SU-DHL-6 (cell line): ENCODE results near the gene PHB1.

Source experiments
- CTCF ChIP-seq: fragments of 200-600 bp; sonication (generic); IDR thresholded peaks from one replicate; pipeline ENCODE4 v1.5.1; 2017; ENCODE audit warnings: antibody characterized with exemption, mild to moderate bottlenecking, low read length, moderate library complexity; ENCODE audit not compliant: insufficient read depth, poor library complexity, severe bottlenecking
- EZH2phosphoT487 ChIP-seq: fragments of 200-600 bp; sonication (generic), shearing (Covaris generic); conservative IDR thresholded peaks from 2 replicates; pipeline ENCODE4 v1.6.1; 2018; ENCODE audit warnings: mild to moderate bottlenecking, antibody characterized with exemption, low read length, moderate library complexity, mixed read lengths

- TF ChIP-seq CTCF (no peak), EZH2phosphoT487 (no peak)
Measured at GRCh38 chr17:49425004-49425286, 10.3 kb upstream of the PHB1 start.
